Fibroblast of lung (primary cell): ENCODE measurements around the gene LENG8. TPM values are rescaled to one million over a fixed set of nuclear protein-coding genes. Genes with fewer than 3 reads are reported as not detected.

Experiments
- DNase-seq, 2 donors: peaks; one replicate each; pipeline versions ENCODE4 v3.0.0 to v3.0.0-alpha.2; 2010; ENCODE audit warnings: low read depth in 2 of 2
- H2AFZ ChIP-seq: 2 replicates; pipeline ENCODE4 v1.5.1; 2012; ENCODE audit warnings: low read length, control low read depth, inconsistent platforms
- H3K27ac ChIP-seq: 2 replicates; pipeline ENCODE4 v1.5.1; 2011; ENCODE audit warnings: low read length, control low read depth; ENCODE audit not compliant: insufficient read depth
- H3K27me3 ChIP-seq: 2 replicates; pipeline ENCODE4 v1.5.1; 2011; ENCODE audit warnings: mild to moderate bottlenecking, low read length; ENCODE audit not compliant: control insufficient read depth, insufficient read depth
- H3K36me3 ChIP-seq: 2 replicates; pipeline ENCODE4 v1.5.1; 2011; ENCODE audit warnings: low read length; ENCODE audit not compliant: control insufficient read depth, insufficient read depth
- H3K4me1 ChIP-seq: 2 replicates; pipeline ENCODE4 v1.5.1; 2011; ENCODE audit warnings: low read length; ENCODE audit not compliant: control insufficient read depth, insufficient read depth; ENCODE audit errors: extremely low read depth
- H3K4me2 ChIP-seq: 2 replicates; pipeline ENCODE4 v1.5.1; 2011; ENCODE audit warnings: low read length, control low read depth; ENCODE audit not compliant: insufficient read depth; ENCODE audit errors: extremely low read depth
- H3K4me3 ChIP-seq, 4 experiments: fragments of 200-600 bp in 1 of 4; sonication (generic) in 1 of 4; replicated peaks in 1 of 4; 2 replicates each; pipeline ENCODE4 v1.5.1; 2011 to 2016; ENCODE audit warnings: low read length in 4 of 4, low read depth in 3 of 4, mild to moderate bottlenecking in 3 of 4, control low read depth in 2 of 4, inconsistent platforms in 1 of 4, mixed read lengths in 1 of 4; ENCODE audit not compliant: insufficient read depth in 1 of 4; ENCODE audit errors: control extremely low read depth in 1 of 4
- H3K79me2 ChIP-seq: 2 replicates; pipeline ENCODE4 v1.5.1; 2012; ENCODE audit warnings: mild to moderate bottlenecking, low read length, inconsistent platforms; ENCODE audit not compliant: control insufficient read depth, insufficient read depth
- H3K9ac ChIP-seq: 2 replicates; pipeline ENCODE4 v1.5.1; 2011; ENCODE audit warnings: mild to moderate bottlenecking, low read length, control low read depth; ENCODE audit not compliant: insufficient read depth
- H3K9me3 ChIP-seq: 2 replicates; pipeline ENCODE4 v1.5.1; 2012; ENCODE audit warnings: low read depth, low read length; ENCODE audit not compliant: control insufficient read depth, insufficient read depth
- H4K20me1 ChIP-seq: 2 replicates; pipeline ENCODE4 v1.5.1; 2011; ENCODE audit warnings: low read length; ENCODE audit not compliant: control insufficient read depth, insufficient read depth; ENCODE audit errors: extremely low read depth
- EZH2 ChIP-seq: IDR thresholded peaks from 2 replicates; pipeline ENCODE4 v1.5.1; 2012; ENCODE audit warnings: low read length, control low read depth, mild to moderate bottlenecking; ENCODE audit errors: missing control alignments
- polyA plus RNA-seq, 2 donors: library from polyadenylated mRNA; depleted of rRNA in 1 of 2; stranded (reverse) in 1 of 2; unstranded in 1 of 2; fragments of >200 nt; gene quantifications; 2 replicates each; pipeline ENCODE4 v1.2.1, GENCODE V29; 2011 to 2012; ENCODE audit warnings: missing spikeins in 1 of 2
- total RNA-seq: library from RNA; depleted of rRNA; stranded (reverse); fragments of >200 nt; gene quantifications from 2 replicates; pipeline ENCODE4 v1.2.1, GENCODE V29; 2014
- TF ChIP-seq, protein P1 (sequence below), 2 donors: IDR thresholded peaks in 1 of 2; conservative IDR thresholded peaks in 1 of 2; 1 replicate in 1 of 2; 2 replicates in 1 of 2; pipeline ENCODE4 v1.5.1; 2011 to 2012; ENCODE audit warnings: low read length in 2 of 2, control low read depth in 1 of 2, inconsistent platforms in 1 of 2, low read depth in 1 of 2, mild to moderate bottlenecking in 1 of 2

LENG8 gene
- total and polyA plus RNA-seq, 2 donors (not counting 1 experiment from before 2014, with no cell fraction given): 12.7 to 32.4 TPM

DNA sequence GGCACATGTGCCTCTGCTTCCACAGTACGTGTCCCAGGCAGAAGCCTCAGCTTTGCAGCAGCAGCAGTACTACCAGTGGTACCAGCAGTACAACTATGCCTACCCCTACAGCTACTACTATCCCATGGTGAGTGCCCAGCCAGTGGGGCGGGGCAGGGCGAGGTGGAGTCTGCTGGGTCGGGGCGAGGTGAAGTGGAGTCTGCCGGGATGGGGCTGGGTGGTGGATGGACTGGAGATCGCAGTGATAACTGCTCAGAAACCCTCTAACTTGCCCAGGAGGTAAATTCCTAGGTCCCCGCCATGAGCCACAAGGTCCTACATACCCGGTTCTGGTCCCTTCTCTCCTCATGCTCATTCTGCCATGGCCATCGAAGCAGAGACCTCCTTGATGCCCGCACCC lies 3.6 kb downstream of the LENG8 start:
- no peak overlapping the region for H2AFZ ChIP-seq
- H3K36me3 ChIP-seq: peaks cover 49% of the 10 kb centered on the region
- no peak for TF ChIP-seq EZH2
- TF ChIP-seq, protein P1, sequence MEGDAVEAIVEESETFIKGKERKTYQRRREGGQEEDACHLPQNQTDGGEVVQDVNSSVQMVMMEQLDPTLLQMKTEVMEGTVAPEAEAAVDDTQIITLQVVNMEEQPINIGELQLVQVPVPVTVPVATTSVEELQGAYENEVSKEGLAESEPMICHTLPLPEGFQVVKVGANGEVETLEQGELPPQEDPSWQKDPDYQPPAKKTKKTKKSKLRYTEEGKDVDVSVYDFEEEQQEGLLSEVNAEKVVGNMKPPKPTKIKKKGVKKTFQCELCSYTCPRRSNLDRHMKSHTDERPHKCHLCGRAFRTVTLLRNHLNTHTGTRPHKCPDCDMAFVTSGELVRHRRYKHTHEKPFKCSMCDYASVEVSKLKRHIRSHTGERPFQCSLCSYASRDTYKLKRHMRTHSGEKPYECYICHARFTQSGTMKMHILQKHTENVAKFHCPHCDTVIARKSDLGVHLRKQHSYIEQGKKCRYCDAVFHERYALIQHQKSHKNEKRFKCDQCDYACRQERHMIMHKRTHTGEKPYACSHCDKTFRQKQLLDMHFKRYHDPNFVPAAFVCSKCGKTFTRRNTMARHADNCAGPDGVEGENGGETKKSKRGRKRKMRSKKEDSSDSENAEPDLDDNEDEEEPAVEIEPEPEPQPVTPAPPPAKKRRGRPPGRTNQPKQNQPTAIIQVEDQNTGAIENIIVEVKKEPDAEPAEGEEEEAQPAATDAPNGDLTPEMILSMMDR (conservative IDR thresholded peaks at IDR 0.05 in 1 of 2, IDR thresholded peaks at IDR 0.05 in 1 of 2; ENCODE audit: low read depth in 1 of 2, low read length in 2 of 2): no peak

DNA sequence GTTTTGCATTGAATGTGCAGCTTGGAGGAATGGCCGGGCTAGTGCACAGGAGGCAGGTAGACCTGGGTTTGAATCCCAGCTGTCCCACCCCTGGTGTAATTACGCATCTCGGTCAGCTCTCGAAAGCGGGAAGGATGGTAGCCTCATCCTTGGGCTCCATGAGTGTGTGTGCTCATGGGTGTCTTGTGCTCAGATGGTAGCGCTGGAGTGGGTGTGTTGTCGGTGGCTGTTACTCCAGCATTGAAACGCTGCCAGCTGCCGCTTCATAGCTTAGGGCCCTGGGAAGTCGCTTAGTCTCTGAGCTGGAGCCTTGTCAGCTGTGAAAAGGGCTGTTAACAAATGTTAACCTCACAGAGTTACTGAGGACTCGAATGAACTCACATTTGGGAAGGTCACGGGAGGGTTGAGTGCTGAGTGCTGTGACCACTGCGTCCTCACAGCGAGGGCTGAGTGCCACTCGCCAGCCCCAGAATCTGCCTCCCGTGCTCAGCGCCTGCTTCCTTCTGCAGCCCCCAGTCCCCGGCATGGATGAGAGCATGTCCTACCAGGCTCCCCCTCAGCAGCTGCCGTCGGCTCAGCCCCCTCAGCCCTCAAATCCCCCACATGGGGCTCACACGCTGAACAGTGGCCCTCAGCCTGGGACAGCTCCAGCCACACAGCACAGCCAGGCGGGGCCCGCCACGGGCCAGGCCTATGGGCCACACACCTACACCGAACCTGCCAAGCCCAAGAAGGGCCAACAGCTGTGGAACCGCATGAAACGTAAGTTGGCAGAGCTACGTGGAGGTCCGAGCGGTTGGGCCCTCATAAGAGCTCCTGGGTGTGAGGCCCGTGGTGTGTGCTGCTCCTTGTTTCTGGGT lies 5.2 kb downstream of the LENG8 start:
- no peak for TF ChIP-seq EZH2
- TF ChIP-seq, protein P1 (conservative IDR thresholded peaks at IDR 0.05 in 1 of 2, IDR thresholded peaks at IDR 0.05 in 1 of 2; ENCODE audit: low read depth in 1 of 2, low read length in 2 of 2): no peak
- DNase-seq: no peak
- Histone ChIP-seq H3K4me2 (no peak overlapping the region), H3K4me1 (peaks cover 7% of the 10 kb centered on the region), H3K4me3 (no peak overlapping the region), H3K36me3 (peaks cover 60% of the 10 kb centered on the region), H3K79me2 (peaks cover 78% of the 10 kb centered on the region), H2AFZ (no peak overlapping the region), H3K9ac (no peak overlapping the region), H3K27me3 (no peaks in the 10 kb centered on the region), H3K27ac (no peak overlapping the region), H3K9me3 (no peaks in the 10 kb centered on the region), H4K20me1 (no peaks in the 10 kb centered on the region)

More for the DNA sequence above, 3.6 kb downstream of the LENG8 start:
- H3K79me2 ChIP-seq: peaks cover 79% of the 10 kb centered on the region
- peaks cover 7% of the 10 kb centered on the region for H3K4me1 ChIP-seq
- H3K4me2 ChIP-seq: no peak overlapping the region
- no peaks in the 10 kb centered on the region for H3K27me3 ChIP-seq
- H3K9ac ChIP-seq: no peak overlapping the region
- H3K4me3 ChIP-seq: no peak overlapping the region
- H4K20me1 ChIP-seq: no peaks in the 10 kb centered on the region
- DNase-seq: no peak
- H3K27ac ChIP-seq: no peak overlapping the region
- H3K9me3 ChIP-seq: no peaks in the 10 kb centered on the region

DNA sequence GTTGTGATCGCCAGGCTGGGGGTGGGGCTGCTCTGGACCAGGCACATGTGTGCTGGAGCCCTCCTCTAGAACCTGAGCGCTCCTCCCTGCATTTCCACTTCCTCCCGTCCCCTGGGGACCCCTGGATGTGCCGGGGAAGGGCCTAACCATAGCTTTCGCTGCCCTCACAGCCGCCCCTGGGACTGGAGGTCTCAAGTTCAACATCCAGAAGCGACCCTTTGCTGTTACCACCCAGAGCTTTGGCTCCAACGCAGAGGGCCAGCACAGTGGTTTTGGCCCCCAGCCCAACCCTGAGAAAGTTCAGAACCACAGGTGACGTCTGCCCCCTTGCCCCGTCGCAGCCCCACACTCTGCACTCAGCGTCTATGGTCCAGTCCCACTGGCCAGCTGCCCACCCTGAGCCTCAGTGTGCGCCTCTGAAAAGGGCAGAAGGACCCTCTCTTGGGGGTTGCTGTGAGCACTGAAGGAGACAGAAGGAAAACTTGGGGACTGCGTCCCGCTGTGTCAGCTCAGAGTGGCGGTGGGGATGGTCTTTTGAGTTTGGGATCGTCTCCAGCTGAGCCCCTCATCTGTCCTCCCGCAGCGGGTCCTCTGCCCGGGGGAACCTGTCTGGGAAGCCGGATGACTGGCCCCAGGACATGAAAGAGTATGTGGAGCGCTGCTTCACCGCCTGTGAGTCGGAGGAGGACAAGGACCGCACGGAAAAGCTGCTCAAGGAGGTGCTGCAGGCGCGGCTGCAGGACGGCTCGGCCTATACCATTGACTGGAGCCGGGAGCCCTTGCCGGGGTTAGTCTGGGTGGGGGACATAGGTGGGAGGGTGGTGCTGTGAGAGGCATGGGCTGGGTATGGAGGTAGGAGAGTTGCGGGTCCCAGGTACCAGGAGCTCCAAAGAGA lies 6.0 kb downstream of the LENG8 start:
- TF ChIP-seq, protein P1 (conservative IDR thresholded peaks at IDR 0.05 in 1 of 2, IDR thresholded peaks at IDR 0.05 in 1 of 2; ENCODE audit: low read depth in 1 of 2, low read length in 2 of 2): no peak
- TF ChIP-seq EZH2: no peak
- H3K79me2 ChIP-seq: peaks cover 78% of the 10 kb centered on the region
- no peak overlapping the region for H3K27ac ChIP-seq
- H3K9me3 ChIP-seq: no peaks in the 10 kb centered on the region
- no peak overlapping the region for H3K9ac ChIP-seq
- no peak for DNase-seq
- H3K27me3 ChIP-seq: no peaks in the 10 kb centered on the region
- H3K4me2 ChIP-seq: no peak overlapping the region
- H3K4me3 ChIP-seq: no peak overlapping the region
- no peak overlapping the region for H2AFZ ChIP-seq
- peaks cover 7% of the 10 kb centered on the region for H3K4me1 ChIP-seq
- peaks cover 65% of the 10 kb centered on the region for H3K36me3 ChIP-seq
- no peaks in the 10 kb centered on the region for H4K20me1 ChIP-seq
